GM21717 (cell line): ENCODE data around the gene GALM.

ENCODE experiments used
- ATAC-seq: cut with Tn5 transposase; IDR thresholded peaks from one replicate; pipeline ENCODE4 v1.9.1; 2021; ENCODE audit warnings: mild to moderate bottlenecking, moderate library complexity; ENCODE audit not compliant: unreplicated experiment

Gene GALM

DNA sequence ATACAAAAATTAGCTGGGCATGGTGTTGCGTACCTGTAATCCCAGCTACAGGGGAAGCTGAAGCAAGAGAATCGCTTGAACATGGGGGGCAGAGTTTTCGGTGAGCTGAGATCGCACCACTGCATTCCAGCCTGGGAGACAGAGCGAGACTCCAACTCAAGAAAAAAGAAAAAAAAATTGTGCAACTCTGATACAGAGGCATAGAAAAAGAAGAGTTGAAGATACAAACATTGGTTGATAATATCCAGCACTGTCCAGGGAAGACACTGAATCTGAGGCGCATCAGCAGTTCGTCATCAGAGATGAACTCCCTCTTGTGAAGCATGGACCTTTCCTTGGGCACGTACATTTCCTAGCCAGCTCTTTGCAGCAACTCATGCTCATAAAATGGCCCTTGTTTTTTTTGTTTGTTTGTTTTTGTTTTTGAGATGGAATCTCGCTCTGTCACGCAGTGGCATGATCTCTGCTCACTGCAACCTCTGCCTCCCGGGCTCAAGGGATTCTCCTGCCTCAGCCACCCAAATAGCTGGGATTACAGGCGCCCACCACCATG lies 16.7 kb upstream of the GALM start:
- no peak for ATAC-seq

DNA sequence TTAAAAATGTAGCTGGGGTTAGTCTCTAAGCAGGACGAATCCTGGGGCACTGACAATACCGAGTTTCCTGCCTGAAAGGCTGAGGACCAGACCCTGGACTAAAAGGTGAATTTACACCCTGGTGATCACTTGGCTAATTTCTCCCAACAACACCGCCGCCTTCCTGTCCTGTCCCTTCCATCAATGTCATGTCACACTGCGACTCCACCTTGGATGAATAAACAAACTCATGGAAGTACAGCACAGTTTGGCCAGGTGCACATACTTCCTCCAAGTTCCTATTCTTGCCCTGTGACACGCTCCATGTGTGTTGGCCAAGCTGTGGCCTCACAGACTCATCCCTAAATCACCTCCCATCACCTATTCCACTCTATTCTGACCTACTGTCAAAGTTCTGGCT lies 15.9 kb upstream of the GALM start:
- no peak for ATAC-seq

DNA sequence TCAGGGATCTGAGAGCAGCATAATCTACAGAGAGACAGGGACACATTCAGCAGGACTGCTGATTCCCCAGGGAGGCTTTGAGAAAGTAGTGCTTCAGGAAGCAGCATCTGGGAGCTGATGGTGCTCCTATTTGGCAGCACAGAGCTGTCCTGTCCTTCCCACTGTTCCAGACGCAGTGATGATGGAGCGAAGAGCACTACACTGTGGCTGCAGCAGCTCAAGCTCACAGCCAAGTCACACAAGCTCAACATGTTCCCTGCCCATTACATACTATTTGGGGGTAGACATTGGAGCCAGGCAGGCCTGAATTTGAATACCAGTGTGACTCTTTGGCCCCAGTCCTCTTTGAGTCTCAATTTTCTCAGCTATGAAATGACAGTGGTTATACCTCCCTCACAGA lies 15.2 kb upstream of the GALM start:
- ATAC-seq = no peak

DNA sequence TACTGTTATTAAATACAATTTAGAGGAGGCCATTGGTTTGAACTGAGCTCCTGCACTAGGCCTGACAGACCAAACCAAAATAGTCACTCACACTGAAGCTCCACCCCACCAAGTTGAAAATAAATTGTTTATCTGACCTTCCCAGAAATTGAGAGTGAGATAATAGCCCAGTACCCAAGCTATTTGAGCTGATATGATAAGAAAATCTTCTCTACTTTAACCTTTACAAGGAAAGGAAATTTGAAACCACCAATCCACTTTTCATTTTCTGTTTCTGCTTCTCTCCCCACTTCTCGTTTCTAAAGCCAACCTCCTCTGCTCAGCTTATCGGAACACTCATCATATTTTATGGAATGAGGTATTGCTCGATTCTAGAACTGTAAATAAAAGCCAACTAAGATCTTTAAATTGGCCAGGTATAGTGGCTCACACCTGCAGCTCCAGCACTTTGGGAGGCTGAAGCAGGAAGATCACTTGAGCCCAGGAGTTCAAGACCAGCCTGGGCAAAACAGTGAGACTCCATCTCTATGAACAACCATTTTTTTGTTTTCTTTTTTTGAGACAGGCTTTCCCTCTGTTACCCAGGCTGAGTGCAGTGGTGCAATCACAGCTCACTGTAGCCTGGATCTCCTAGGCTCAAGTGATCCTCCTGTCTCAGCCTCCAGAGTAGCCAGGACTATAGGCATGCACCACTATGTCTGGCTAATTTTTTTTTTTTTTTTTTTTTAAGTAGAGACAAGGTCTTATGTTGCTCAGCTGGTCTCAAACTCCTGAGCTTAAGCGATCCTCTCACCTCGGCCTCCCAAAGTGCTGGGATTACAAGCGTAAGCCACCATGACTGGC lies 13.3 kb upstream of the GALM start:
- ATAC-seq = no peak

DNA sequence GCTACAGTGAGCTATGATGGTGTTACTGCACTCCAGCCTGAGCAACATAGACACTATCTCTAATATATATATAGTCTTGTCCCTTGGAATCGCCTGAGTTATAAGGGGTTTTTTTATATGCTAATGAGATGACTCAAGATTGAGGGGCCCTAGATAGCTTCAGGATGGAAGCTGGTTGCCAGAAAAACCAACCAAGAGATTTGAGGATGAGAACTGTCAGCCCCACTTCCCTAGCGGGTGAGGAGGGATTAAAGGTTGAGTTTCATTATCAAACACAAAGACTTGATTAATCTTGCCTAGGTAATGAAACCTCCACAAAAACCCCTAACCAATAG lies 12.6 kb upstream of the GALM start:
- peak; percentile 14 for ATAC-seq

DNA sequence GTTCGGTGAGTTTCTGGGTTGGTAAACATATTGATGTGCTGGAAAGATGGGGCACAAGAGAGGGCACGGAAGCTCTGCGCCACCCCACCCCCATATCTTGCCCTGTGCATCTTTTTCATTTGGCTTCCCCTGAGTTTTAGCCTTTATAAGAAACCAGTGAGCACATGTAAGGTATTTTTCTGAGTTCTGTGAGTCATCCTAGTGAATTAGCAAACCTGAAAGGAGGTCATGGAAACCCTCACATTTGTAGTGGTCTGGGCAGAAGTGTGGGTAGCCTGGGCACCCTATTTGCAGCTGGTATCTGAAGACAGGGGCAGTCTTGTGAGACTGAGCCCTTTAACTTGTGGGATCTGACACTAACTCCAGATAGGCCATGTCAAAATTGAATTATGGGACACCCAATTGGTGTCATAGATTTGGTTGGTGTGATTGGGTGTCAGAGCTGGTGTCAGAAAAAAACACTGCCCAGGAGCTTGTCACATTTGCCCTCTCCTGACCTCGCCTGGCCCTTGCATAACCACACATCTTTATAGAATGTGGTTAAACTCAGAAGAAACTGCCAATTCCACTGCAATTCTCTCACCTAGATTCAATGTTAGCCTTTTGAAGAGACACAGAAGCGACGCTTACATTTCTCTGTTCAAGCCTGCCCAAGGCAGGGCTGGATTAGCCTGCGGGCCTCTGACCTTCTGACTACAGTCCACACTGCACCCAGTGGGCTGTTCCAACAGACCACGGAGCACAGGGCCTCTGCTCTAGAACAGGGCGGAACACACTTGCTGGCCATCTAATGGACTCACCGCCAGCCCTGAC lies 12.0 kb upstream of the GALM start:
- peak; percentile 41 for ATAC-seq

DNA sequence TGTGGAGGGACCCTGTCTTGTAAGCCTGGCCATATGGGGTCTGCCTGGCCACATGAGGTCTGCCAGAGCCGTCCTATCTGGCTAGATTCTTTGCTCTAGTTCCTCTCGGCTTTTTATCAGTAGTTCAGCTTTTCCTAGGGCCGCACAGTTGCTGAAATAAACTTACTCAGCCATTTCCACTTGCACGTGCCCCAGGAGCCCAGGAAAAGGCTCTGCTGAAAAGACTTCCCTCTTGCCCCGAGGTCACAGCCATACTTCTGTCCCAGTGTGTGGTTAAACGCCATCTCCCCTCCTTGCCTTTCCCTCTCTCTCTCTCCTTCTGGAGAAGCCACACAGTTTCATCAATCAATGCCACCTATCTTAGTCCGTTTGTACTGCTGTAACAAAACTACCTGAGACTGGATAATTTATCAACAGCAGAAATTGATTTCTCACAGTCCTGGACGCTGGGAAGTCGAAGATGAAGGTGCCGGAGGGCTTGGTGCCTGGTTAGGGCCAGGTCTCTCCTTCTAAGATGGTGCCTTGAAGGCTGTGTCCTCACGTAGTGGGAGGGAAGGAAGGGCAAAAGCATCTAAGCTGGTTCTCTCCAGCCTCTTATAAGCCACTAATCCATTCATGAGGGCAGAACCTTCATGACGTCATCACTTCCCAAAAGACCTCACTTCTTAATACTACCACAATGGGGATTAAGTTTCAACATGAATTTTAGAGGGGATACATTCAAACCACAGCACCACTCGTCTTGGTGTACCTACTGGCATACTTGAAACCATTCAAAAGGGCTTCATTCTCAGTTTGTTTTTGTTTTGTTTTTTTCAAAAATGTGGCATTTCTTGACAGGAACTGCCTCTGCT lies 11.2 kb upstream of the GALM start:
- no peak for ATAC-seq

DNA sequence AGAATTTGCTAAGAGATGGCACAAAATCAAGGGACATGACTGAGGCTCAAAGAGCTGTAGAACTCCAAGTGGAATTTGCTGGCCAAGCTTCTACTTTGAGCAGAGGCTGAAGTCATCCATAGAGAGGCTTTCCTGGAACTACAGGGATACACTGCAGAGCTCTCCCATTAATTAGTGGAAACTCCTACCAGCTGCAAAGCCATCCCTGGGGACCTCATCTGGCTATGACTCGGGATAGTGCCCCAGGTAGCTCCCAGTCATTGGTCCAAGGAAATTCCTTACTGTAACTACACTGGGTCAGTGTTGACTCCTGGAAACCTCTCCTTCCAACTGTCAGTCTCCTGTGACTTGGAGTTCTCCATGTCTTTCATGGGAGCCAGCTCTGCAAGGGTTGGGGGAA lies 10.5 kb upstream of the GALM start:
- no peak for ATAC-seq

DNA sequence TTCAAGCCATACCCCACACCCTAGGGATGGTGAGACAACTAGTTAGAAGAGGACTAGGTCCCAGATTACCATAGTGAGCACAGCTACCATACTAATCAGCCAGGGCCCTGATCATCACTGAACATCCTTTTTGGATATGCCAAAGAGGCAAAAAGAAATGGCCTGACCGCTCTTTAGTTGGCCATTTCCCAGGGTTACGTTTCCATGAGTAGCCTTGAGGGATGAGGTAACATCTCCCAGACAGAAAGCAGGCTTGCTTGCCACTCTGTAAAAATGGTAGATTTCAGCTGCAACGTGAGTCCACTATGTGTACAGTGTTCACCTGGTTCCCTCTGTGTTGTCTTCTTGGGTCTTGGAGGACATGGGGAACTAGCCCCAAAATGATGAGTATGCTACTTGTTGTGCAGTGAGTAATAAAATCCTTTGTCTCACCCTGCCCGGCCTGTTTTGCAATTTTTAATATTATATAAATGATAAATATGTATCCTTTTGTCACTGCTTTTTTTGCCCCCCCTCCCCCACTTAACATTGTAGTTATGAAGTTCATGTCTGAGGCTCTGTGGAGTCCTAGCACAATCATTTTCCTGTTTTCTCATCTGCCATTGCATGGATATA lies 8.9 kb upstream of the GALM start:
- no peak for ATAC-seq

DNA sequence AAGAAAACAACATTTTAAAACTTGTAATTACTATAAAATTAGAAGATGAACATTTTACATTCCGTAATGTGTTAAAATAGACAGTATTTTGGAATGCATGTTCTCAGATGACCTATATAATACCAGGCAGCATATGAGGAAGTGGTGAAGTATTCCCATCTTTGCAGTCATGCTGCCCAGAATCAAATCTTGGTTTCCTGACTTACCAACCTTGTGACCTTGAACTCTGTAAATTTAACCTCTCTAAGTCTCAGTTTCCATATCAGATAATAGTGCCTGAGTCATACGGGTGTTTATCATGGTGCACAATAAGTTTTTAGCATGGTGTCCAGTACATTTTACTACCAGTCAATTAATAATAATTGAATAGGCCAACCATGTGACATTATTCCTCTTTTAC lies 7.3 kb upstream of the GALM start:
- ATAC-seq = no peak

DNA sequence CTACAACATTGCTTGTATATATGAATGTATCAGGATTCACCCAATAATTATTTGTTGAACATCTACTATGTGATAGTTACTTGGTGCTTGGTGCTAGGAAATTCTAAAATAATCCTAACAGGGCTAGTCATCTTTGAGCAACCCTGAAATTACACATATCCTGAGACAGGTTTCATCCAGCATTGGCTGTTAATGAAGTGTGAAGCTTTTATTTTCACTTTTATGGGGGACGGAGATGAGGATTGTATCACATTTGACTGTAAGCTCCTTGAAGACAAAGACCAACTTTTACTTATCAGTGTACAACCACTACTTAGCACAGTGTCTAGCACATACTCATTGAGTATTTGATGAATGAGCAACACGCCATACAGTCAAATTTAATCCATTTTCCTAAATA lies 6.8 kb upstream of the GALM start:
- no peak for ATAC-seq

DNA sequence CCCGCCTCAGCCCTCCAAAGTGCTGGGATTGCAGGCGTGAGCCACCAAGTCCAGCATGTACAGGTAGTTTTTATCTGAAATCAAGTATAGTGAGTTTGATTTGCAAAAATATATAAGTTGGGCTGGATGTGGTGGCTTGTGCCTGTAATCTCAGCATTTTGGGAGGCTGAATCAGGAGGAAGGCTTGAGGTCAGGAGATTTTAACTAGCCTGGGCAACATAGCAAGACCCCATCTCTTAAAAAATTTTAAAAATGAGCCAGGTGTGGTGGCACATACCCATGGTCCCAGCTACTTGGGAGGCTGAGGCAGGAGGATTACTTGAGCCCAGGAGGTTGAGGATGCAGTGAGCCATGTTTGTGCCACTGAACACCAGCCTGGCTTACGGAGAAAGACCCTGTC lies 5.6 kb upstream of the GALM start:
- ATAC-seq = no peak

DNA sequence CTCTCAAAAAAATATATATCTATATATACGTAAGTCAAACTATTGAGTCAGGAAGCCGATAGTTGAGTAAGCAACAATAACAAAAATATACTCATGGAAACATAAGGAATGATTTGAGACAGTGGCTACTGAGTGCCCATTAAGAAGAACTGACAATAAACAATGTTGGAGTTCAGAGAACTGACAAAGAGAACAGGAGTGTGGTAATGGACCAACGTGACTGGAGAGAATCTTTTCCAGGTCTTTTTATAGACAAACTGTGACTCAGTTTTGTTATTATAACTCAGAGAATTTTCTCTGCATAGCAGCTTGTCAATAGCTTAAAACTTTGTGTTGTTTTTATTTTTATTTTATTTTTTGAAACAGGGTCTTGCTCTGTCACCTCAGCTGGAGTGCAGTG lies 4.6 kb upstream of the GALM start:
- no peak for ATAC-seq

DNA sequence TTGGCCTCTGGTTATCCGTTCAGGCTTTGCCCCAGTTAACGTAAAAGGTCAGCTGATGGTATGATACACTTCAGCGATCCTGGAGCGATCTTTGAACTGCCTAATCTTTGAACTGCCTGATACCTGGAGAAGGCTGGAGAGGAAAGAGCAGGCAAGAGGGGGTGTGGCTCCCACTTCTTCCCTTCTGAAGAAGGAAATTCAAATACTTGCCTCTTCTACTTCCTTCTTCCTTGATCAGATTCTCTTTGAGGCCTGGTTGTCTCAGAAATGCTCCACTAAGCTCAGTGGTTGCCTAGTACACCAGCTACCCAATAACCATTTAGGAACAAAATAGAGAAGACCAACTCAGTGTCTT lies 619 bp downstream of the GALM start:
- peak; percentile 20 for ATAC-seq

DNA sequence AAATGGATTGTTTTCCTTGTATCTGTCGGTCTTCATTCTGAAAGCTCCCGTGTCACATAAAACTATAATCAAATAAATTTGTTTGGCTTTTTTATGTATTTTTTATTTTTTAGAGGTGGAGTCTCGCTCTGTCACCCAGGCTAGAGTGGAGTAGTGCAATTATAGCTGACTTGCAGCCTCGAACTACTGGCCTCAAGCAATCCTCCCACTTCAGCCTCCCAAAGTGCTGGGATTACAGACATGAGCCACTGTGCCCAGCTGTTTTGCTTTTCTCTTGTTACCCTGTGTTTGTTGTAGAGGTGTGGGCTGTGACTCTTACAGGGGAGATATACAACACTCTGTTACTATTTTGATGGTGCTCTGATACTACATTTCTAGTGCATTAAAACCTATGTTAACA lies 2.2 kb downstream of the GALM start:
- no peak for ATAC-seq

DNA sequence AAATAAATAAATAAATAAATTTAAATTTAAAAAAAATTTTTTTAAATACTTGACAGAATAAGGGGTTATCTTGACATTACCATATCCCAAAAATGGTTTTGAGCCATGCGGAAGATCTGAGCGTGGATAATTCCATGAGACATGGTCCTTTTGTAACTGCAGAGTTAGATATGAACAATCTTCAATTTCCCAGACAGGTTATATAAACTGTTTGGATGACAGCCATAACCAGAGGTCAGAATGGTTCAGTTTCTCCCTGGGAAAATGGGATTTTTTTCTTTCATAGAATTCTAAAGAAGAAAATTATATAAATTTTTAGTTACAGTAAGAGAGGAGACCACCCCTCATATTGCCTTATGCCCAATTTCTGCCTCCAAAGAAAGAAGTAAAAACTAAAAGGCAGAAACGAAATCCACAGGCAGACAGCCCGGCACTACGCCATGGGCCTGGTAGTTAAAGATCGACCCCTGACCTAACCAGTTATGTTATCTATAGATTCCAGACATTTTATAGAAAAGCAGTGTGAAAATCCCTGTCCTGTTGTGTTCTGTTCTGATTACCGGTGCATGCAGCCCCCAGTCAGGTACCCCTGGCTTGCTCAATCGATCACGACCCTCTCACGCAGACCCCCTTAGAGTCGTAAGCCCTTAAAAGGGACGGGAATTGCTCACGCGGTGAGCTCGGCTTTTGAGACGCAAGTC lies 3.0 kb downstream of the GALM start:
- no peak for ATAC-seq

DNA sequence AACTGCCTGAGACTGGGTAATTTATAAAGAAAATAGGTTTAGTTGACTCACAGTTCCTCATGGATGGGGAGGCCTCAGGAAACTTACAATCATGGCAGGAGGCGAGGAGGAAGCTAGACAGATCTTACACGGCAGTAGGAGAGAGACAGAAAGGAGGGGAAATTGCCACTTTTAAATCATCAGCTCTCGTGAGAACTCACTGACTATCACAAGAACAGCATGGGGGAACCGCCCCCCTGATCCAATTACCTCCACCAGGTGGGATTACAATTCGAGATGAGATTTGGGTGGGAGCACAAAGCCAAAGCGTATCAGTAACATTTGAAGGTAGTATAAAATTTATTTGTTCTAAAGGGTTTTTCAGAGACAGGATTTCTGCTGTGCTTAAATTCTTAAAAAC lies 5.4 kb downstream of the GALM start:
- no peak for ATAC-seq

DNA sequence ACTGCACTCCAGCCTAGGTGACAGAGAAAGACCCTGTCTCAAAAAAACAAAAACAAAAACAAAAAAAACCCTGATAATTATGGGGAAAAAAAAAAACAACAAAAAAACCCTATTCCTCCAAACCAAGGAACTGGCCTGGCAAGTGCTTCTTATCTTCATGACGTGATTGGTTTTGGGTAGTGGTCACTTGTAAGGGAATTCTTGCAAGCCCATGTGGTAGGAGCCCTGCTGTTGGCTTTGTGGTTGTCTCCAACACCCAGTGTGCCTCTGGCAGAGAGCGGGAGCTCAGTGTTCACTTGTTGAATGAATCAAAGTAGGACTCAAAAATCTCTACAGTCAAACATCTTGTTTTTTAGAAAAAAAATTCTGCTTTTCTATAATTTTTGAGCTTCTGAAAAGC lies 6.0 kb downstream of the GALM start:
- no peak for ATAC-seq

DNA sequence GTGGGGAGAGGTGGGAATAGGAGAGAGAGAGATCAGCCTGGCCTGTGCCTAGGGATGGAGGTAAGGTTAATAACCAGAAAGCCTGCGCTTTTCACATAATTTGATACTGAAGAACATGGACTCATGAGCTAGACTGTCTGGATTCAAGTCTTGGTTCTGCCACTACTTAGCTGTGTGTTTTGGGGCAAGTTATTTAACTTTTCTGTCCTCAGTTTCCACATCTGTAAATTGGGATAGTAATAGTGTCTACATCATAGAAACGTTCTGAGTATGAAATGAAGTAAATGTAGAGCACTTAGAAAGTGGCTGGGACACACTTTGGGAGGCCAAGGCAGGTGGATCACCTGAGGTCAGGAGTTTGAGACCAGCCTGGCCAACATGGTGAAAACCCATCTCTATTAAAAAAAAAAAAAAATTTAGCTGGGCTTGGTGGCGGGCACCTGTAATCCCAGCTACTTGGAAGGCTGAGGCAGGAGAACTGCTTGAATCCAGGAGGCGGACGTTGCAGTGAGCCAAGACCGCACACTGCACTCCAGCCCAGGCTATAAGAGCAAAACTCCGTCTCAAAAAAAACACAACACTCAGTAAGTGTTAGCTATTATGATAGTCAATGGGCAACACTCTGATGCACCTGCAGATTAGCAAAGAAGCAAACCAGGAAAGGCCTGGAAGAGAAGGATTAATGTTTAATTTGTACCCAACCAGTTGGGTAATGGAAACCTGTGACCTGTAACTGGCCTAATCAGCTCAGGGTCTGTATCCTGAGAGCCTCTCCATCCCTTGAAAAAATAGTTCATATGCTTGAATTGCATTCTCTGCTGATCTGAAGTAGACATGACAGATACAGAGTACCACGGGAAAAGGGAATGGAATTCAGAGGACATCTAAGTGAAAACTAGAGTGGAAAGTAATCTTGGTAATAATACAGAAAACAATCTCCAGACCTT lies 6.8 kb downstream of the GALM start:
- no peak for ATAC-seq
